Neural progenitor cell (in vitro differentiated cells): Measurements from ENCODE around the gene PCNX2. TPM values are rescaled to one million over a fixed set of nuclear protein-coding genes. Genes with fewer than 3 reads are reported as not detected.
"Not testable (repeated sequence)": the region's sequence is repeated elsewhere in the genome, so short reads cannot be mapped to it uniquely, and the experiment has no call there.

Source experiments
- DNase-seq: peaks from one replicate; pipeline ENCODE4 v3.0.0-alpha.2; 2016; ENCODE audit warnings: low spot score
- H2AFZ ChIP-seq: fragments of 200-600 bp; sonication (generic); replicated peaks from 2 replicates; pipeline ENCODE4 v1.6.1; 2016; ENCODE audit warnings: antibody characterized with exemption
- H3F3A ChIP-seq: fragments of 200-600 bp; sonication (generic); 2 replicates; pipeline ENCODE4 v1.6.1; 2016; ENCODE audit warnings: antibody characterized with exemption, low read depth
- H3K27ac ChIP-seq: fragments of 200-600 bp; sonication (generic); 2 replicates; pipeline ENCODE4 v1.5.1; 2016; ENCODE audit warnings: mild to moderate bottlenecking
- H3K27me3 ChIP-seq: fragments of 200-600 bp; sonication (generic); 2 replicates; pipeline ENCODE4 v1.6.1; 2016; ENCODE audit warnings: mild to moderate bottlenecking, moderate library complexity
- H3K36me3 ChIP-seq: fragments of 200-600 bp; sonication (generic); 2 replicates; pipeline ENCODE4 v1.5.1; 2016
- H3K4me1 ChIP-seq: fragments of 200-600 bp; sonication (generic); 2 replicates; pipeline ENCODE4 v1.6.1; 2016; ENCODE audit warnings: mixed run types
- H3K4me2 ChIP-seq: fragments of 200-600 bp; sonication (generic); 2 replicates; pipeline ENCODE4 v1.6.1; 2016
- H3K4me3 ChIP-seq: fragments of 200-600 bp; sonication (generic); 2 replicates; pipeline ENCODE4 v1.5.1; 2016
- H3K79me2 ChIP-seq: fragments of 200-600 bp; sonication (generic); 2 replicates; pipeline ENCODE4 v1.6.1; 2016; ENCODE audit warnings: low read depth
- H3K9ac ChIP-seq: fragments of 200-600 bp; sonication (generic); 2 replicates; pipeline ENCODE4 v1.6.1; 2016
- H3K9me3 ChIP-seq: fragments of 200-600 bp; sonication (generic); 2 replicates; pipeline ENCODE4 v1.5.1; 2016; ENCODE audit warnings: low read depth
- H4K20me1 ChIP-seq: fragments of 200-600 bp; sonication (generic); 2 replicates; pipeline ENCODE4 v1.6.1; 2016; ENCODE audit warnings: low read depth
- H3K27ac Mint-ChIP-seq: 3 replicates; pipeline ENCODE4 v1.8.0; 2021; ENCODE audit warnings: mixed read lengths
- H3K27me3 Mint-ChIP-seq: 2 replicates; pipeline ENCODE4 v1.8.0; 2022; ENCODE audit warnings: low read depth, mild to moderate bottlenecking, inconsistent platforms, moderate library complexity, mixed read lengths; ENCODE audit not compliant: insufficient read depth
- H3K36me3 Mint-ChIP-seq: 3 replicates; pipeline ENCODE4 v1.8.0; 2021; ENCODE audit warnings: mixed read lengths
- H3K4me1 Mint-ChIP-seq: 3 replicates; pipeline ENCODE4 v1.8.0; 2021; ENCODE audit warnings: mixed read lengths
- H3K4me3 Mint-ChIP-seq: 3 replicates; pipeline ENCODE4 v1.8.0; 2021; ENCODE audit warnings: mild to moderate bottlenecking, moderate library complexity, mixed read lengths
- H3K9me3 Mint-ChIP-seq: 3 replicates; pipeline ENCODE4 v1.8.0; 2020; ENCODE audit warnings: mixed read lengths
- EZH2 ChIP-seq: fragments of 200-600 bp; sonication (generic); IDR thresholded peaks from 2 replicates; pipeline ENCODE4 v1.6.1; 2017; ENCODE audit warnings: antibody characterized with exemption, mild to moderate bottlenecking, moderate library complexity
- EZH2phosphoT487 ChIP-seq: fragments of 200-600 bp; sonication (generic); IDR thresholded peaks from 2 replicates; pipeline ENCODE4 v1.6.1; 2017; ENCODE audit warnings: antibody characterized with exemption
- total RNA-seq: library from RNA; depleted of rRNA; stranded (reverse); fragments of >200 nt; gene quantifications from 2 replicates; pipeline ENCODE4 v1.2.3, GENCODE V29; 2015; ENCODE audit warnings: low replicate concordance
- TF ChIP-seq, protein P1 (sequence below): fragments of 200-600 bp; sonication (generic); IDR thresholded peaks from 2 replicates; pipeline ENCODE4 v1.5.1; 2017; ENCODE audit warnings: antibody characterized with exemption, mild to moderate bottlenecking

The PCNX2 gene
- total RNA-seq, 1 donor from 2014 or later, result 30.8 TPM

DNA sequence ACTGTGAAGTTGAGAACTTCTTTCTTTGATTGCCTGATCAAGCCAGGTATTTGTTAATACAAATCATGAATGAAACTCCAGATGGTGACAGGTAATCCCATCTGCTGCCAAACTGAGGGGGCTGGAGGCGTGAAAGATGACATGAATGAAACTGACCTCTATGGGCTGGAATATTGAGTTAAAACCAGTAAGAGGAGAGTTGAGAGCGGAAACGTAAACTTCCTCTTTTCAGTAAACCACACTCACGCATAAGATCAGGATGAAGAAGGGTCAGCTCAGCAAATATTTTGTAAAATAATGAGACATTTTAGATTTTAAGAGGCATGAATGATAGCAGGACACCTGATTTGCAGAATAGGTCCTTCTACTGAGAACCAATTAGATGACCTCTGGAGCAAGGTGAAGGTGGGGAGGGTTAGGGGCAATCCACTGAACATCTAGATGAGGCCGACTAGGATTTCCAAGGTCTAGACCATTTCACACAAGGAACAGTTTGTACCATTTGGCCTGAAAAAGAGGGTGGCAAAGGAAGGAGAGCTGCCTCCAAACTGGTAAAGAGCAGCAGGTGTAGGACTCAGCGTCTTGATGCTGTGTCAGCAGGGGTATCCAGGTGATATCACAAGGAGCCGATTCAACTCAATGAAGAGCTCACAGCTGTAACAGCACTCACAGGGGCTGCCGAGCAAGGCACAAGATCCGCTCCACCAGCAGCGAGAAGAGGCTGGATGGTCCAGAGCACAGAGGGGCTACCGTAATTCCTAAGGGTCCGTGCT lies 212.6 kb downstream of the PCNX2 start:
- Histone ChIP-seq H3K9ac (no peak overlapping the region), H2AFZ (no peak overlapping the region), H3K4me2 (no peak overlapping the region), H3K4me3 (no peak overlapping the region), H3K27ac (no peak overlapping the region), H3K27me3 (no peaks in the 10 kb centered on the region), H3F3A (peaks cover 18% of the 10 kb centered on the region), H3K79me2 (no peaks in the 10 kb centered on the region), H3K36me3 (no peaks in the 10 kb centered on the region), H4K20me1 (no peaks in the 10 kb centered on the region), H3K9me3 (no peaks in the 10 kb centered on the region), H3K4me1 (peaks cover 12% of the 10 kb centered on the region)
- Mint-ChIP-seq H3K4me1 (peaks cover 17% of the 10 kb centered on the region), H3K27ac (no peak overlapping the region), H3K27me3 (peaks cover 8% of the 10 kb centered on the region), H3K4me3 (no peak overlapping the region), H3K9me3 (no peaks in the 10 kb centered on the region), H3K36me3 (peaks cover 2% of the 10 kb centered on the region)
- no peak for DNase-seq
- TF ChIP-seq EZH2, result no peak
- TF ChIP-seq, protein P1, sequence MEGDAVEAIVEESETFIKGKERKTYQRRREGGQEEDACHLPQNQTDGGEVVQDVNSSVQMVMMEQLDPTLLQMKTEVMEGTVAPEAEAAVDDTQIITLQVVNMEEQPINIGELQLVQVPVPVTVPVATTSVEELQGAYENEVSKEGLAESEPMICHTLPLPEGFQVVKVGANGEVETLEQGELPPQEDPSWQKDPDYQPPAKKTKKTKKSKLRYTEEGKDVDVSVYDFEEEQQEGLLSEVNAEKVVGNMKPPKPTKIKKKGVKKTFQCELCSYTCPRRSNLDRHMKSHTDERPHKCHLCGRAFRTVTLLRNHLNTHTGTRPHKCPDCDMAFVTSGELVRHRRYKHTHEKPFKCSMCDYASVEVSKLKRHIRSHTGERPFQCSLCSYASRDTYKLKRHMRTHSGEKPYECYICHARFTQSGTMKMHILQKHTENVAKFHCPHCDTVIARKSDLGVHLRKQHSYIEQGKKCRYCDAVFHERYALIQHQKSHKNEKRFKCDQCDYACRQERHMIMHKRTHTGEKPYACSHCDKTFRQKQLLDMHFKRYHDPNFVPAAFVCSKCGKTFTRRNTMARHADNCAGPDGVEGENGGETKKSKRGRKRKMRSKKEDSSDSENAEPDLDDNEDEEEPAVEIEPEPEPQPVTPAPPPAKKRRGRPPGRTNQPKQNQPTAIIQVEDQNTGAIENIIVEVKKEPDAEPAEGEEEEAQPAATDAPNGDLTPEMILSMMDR, result no peak

DNA sequence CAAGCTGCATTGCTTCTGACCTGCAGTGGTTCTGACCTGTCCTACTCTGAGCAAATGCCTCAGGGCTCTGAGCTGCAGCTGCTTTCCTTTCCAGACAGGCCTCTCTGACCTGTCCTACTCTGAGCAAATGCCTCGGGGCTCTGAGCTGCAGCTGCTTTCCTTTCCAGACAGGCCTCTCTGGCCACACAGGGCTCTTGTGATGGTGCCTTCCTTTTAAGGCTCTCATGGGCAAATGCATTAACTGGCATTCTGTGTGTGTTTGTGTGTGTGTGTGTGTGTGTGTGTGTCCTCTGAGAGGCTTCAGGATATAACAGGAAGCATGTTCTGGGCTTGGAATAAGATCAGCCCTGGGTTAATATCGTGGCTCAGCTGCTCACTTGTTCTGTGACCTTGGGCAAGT lies 213.8 kb downstream of the PCNX2 start:
- Histone ChIP-seq H3K36me3 (no peaks in the 10 kb centered on the region), H3K4me1 (peaks cover 5% of the 10 kb centered on the region), H3K4me2 (no peak overlapping the region), H3K4me3 (no peak overlapping the region), H3K27me3 (no peaks in the 10 kb centered on the region), H3F3A (peaks cover 7% of the 10 kb centered on the region), H3K9ac (no peak overlapping the region), H3K9me3 (no peaks in the 10 kb centered on the region), H2AFZ (no peak overlapping the region), H4K20me1 (no peaks in the 10 kb centered on the region), H3K79me2 (no peaks in the 10 kb centered on the region), H3K27ac (no peak overlapping the region)
- H3K4me1 Mint-ChIP-seq, result peaks cover 16% of the 10 kb centered on the region
- H3K9me3 Mint-ChIP-seq, result no peaks in the 10 kb centered on the region
- DNase-seq, result no peak
- no peak for TF ChIP-seq EZH2
- TF ChIP-seq EZH2phosphoT487, result no peak
- TF ChIP-seq, protein P1, result no peak
- H3K27ac Mint-ChIP-seq, result no peak overlapping the region
- H3K36me3 Mint-ChIP-seq, result peaks cover 2% of the 10 kb centered on the region
- no peak overlapping the region for H3K4me3 Mint-ChIP-seq
- H3K27me3 Mint-ChIP-seq, result peaks cover 7% of the 10 kb centered on the region

DNA sequence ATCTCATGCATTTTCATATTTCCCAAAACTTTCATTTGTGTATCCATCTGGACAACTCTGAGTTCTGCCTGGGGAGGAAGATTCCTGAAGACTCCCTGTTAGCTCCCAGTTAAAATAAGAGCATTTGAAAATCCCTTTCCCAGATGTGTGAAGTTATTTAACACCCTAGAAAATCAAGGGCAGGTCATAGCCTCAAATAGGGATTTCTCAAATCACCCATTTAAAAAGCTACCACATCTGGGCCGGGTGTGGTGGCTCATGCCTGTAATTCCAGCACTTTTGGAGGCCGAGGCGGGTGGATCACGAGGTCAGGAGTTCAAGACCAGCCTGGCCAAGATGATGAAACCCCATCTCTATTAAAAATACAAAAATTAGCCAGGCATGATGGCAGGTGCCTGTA lies 214.7 kb downstream of the PCNX2 start:
- not testable (repeated sequence) for DNase-seq, H3K4me3 ChIP-seq, H3K4me3 Mint-ChIP-seq, H3K27me3 Mint-ChIP-seq, H3K9me3 Mint-ChIP-seq, H3F3A ChIP-seq, H3K27me3 ChIP-seq, H3K27ac ChIP-seq, H3K79me2 ChIP-seq, H3K4me2 ChIP-seq, H3K9ac ChIP-seq, H3K36me3 ChIP-seq, H3K36me3 Mint-ChIP-seq, H2AFZ ChIP-seq, H3K9me3 ChIP-seq, H3K27ac Mint-ChIP-seq, H4K20me1 ChIP-seq
- H3K4me1 Mint-ChIP-seq, result peaks cover 21% of the 10 kb centered on the region
- H3K4me1 ChIP-seq, result peaks cover 13% of the 10 kb centered on the region

DNA sequence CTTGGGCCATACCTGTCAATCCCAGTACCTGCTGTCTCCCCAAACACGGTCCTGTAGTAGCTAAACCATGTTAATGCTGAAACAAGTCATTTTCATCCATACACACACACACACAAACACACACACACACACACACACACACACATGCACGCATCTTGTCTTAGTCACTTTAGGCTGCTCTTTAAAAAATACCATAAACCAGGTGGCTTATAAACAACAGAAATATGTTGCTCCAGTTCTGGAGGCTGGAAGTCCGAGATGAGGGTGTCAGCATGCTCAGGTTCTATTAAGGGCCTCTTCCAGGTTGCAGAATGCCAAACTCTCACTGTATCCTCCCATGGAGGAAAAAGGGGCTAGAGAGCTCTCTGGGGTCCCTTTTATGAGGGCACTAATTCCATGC lies 215.2 kb downstream of the PCNX2 start:
- H3K79me2 ChIP-seq, result no peaks in the 10 kb centered on the region
- H3K27me3 Mint-ChIP-seq, result peaks cover 4% of the 10 kb centered on the region
- no peaks in the 10 kb centered on the region for H3K9me3 ChIP-seq
- no peaks in the 10 kb centered on the region for H3K27me3 ChIP-seq
- H3K36me3 Mint-ChIP-seq, result no peaks in the 10 kb centered on the region
- H3K27ac ChIP-seq, result no peak overlapping the region
- H4K20me1 ChIP-seq, result no peaks in the 10 kb centered on the region
- H3K4me3 Mint-ChIP-seq, result no peak overlapping the region
- no peak overlapping the region for H3K9ac ChIP-seq
- no peaks in the 10 kb centered on the region for H3K36me3 ChIP-seq
- H2AFZ ChIP-seq, result no peak overlapping the region
- H3F3A ChIP-seq, result peaks cover 6% of the 10 kb centered on the region
- H3K9me3 Mint-ChIP-seq, result no peaks in the 10 kb centered on the region
- no peak for DNase-seq
- H3K4me1 ChIP-seq, result peaks cover 13% of the 10 kb centered on the region
- peaks cover 21% of the 10 kb centered on the region for H3K4me1 Mint-ChIP-seq
- H3K4me2 ChIP-seq, result no peak overlapping the region
- H3K4me3 ChIP-seq, result no peak overlapping the region
- no peak for TF ChIP-seq EZH2
- TF ChIP-seq EZH2phosphoT487, result no peak
- TF ChIP-seq, protein P1, result no peak
- no peak overlapping the region for H3K27ac Mint-ChIP-seq
